ENCODE results near the gene BICRA. TPM values are rescaled to one million over a fixed set of nuclear protein-coding genes. Genes with fewer than 3 reads are reported as not detected.
A peak's percentile ranks its signal among the peaks of the same experiment; 100 is the strongest.

The BICRA gene
- total and polyA plus RNA-seq, 2 of the 8 experiments (the other 6 are each of a cell fraction or from before 2014, with no cell fraction given), result 1.5 to 29.2 TPM

DNA sequence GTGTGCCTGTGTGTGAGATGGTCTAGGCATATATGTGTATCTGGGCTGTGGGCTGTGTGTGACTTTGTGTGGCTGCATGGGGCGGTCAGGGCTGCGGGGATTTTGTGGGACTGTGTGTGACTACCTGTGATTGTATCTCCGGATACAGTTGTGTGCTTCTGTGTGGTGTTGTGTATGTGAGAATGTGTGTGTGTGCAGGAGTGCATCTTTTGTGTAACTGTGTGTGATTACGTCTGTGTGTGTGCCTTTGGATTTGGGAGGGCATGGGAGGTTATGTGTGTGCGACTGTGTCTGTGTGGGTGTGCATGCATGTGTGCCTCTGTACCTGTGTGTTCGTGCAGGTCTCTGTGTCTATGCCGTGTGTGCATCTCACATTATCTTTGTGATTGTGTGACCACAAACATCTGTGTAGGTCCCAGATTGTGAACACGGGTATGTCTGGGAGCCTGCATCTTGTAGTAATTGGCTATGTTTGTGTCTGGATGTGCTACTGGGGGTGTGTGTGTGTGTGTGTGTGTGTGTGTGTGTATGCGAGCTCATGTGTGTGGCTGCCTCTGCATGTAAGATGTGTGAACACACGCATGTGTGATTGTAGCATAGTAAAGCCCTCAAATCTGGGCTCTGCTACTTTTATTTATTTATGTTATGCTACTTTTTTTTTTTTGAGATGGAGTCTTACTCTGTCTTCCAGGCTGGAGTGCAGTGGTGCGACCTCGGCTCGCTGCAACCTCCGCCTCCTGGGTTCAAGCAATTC is 111.9 kb downstream of the BICRA start:
- ChIA-PET POLR2A (ENCODE audit: partially characterized antibody) (no interaction called here), CTCF (ENCODE audit: partially characterized antibody) (interaction anchor here (15.9 kb wide), 1 partner anchor 6 kb away, joined by 143 read pairs; the partner anchor contains the start of gene EHD2)
- FAIRE-seq, result no peak
- TF ChIP-seq PHF8 (conservative IDR thresholded peaks at IDR 0.05; ENCODE audit: low read depth, low read length) (no peak), MAX (IDR thresholded peaks at IDR 0.05) (no peak), SIX5 (IDR thresholded peaks at IDR 0.05; ENCODE audit: low read depth, low read length) (no peak), EP300 (IDR thresholded peaks at IDR 0.05; ENCODE audit: borderline replicate concordance in 1 of 2, low read depth in 2 of 2, low read length in 2 of 2) (no peak), TCF12 (IDR thresholded peaks at IDR 0.05; ENCODE audit: low read depth, low read length) (no peak), TAF7 (optimal IDR thresholded peaks at IDR 0.05; ENCODE audit: borderline replicate concordance, low read depth, low read length) (no peak), MAFK (IDR thresholded peaks at IDR 0.05; ENCODE audit: low read depth, low read length) (no peak), CBX5 (IDR thresholded peaks at IDR 0.05; ENCODE audit: low read depth, low read length) (no peak), CTBP2 (IDR thresholded peaks at IDR 0.05; ENCODE audit: borderline replicate concordance, insufficient read depth, insufficient read length, low read length) (no peak), JUN (IDR thresholded peaks at IDR 0.05; ENCODE audit: low read depth, low read length) (no peak), RAD21 (IDR thresholded peaks at IDR 0.05 in 1 of 2, conservative IDR thresholded peaks at IDR 0.05 in 1 of 2; ENCODE audit: low read depth in 2 of 2, low read length in 2 of 2) (no peak), POLR2A (IDR thresholded peaks at IDR 0.05; ENCODE audit: control extremely low read depth in 1 of 2, low read depth in 2 of 2, low read length in 2 of 2) (no peak)

More for the DNA sequence above, 111.9 kb downstream of the BICRA start:
- Histone ChIP-seq H3K79me2 (ENCODE audit: control insufficient read depth in 1 of 2, insufficient read depth in 2 of 2, low read length in 2 of 2) (no peaks in the 10 kb centered on the region), H2AK5ac (ENCODE audit: low read depth, low read length) (no peak overlapping the region), H3K27ac (ENCODE audit: low read depth, low read length) (no peak overlapping the region), H2BK12ac (ENCODE audit: low read depth, low read length) (no peak overlapping the region), H4K8ac (ENCODE audit: extremely low read depth, insufficient read depth, low read length) (no peak overlapping the region), H3K4me3 (ENCODE audit: extremely low read depth in 1 of 4, insufficient read depth in 2 of 4, low read depth in 3 of 4, low read length in 4 of 4) (no peak overlapping the region), H2BK15ac (ENCODE audit: low read length) (peak overlapping the region; percentile 36; the same call in 1 of the 2 replicates), H3K4ac (replicated peaks; ENCODE audit: insufficient read length, low read depth, low read length) (no peak overlapping the region), H3K36me3 (ENCODE audit: control insufficient read depth in 2 of 4, insufficient read depth in 4 of 4, low read length in 3 of 4) (no peaks in the 10 kb centered on the region), H4K5ac (ENCODE audit: insufficient read length, low read depth, low read length) (no peak overlapping the region), H4K91ac (replicated peaks; ENCODE audit: insufficient read length, low read length) (peak overlapping the region; percentile 40), H2BK120ac (replicated peaks; ENCODE audit: low read depth, low read length) (no peak overlapping the region), H3K9me3 (ENCODE audit: insufficient read depth in 2 of 2, low read depth in 1 of 2, low read length in 1 of 2) (no peaks in the 10 kb centered on the region), H3K56ac (replicated peaks; ENCODE audit: insufficient read length, low read depth, low read length) (peak overlapping the region; percentile 39), H3K23ac (ENCODE audit: insufficient read length) (no peak overlapping the region), H3K9ac (replicated peaks in 1 of 4; ENCODE audit: extremely low read depth in 1 of 4, low read depth in 3 of 4, low read length in 3 of 4) (no peak overlapping the region), H3K18ac (ENCODE audit: extremely low read depth, low read length) (no peak overlapping the region), H4K20me1 (replicated peaks in 1 of 2; ENCODE audit: control insufficient read depth in 1 of 2, insufficient read depth in 2 of 2, low read length in 2 of 2) (peaks cover 0 to 4% of the 10 kb centered on the region in 2 experiments), H3K4me1 (replicated peaks in 1 of 4; ENCODE audit: control insufficient read depth in 3 of 4, insufficient read depth in 4 of 4, low read length in 3 of 4) (peaks cover 0 to 4% (median 3%) of the 10 kb centered on the region in 4 experiments; a peak in 4 of 7 replicates), H2AFZ (ENCODE audit: low read length) (no peak overlapping the region), H3K27me3 (replicated peaks in 1 of 4; ENCODE audit: control insufficient read depth in 3 of 4, extremely low read depth in 1 of 4, insufficient read depth in 3 of 4, low read length in 3 of 4) (no peaks in the 10 kb centered on the region), H3K79me1 (ENCODE audit: low read depth, low read length) (no peaks in the 10 kb centered on the region), H2BK20ac (ENCODE audit: low read length) (no peak overlapping the region), H2BK5ac (ENCODE audit: low read depth, low read length) (no peak overlapping the region), H3K14ac (ENCODE audit: insufficient read length) (no peak overlapping the region), H3K4me2 (ENCODE audit: insufficient read depth in 1 of 2, low read depth in 2 of 2, low read length in 2 of 2) (no peak overlapping the region), H3K23me2 (ENCODE audit: low read depth, low read length) (no peaks in the 10 kb centered on the region)
- no peak for DNase-seq (ENCODE audit: low read depth in 1 of 2, low spot score in 2 of 2)
- 89% methylated on average over 12 of the region's 14 CpGs; no CpG with 5 or more reads in 1 of the 2 experiments for WGBS, 2 experiments (ENCODE audit: extremely low coverage in 1 of 2, insufficient coverage in 1 of 2, insufficient read length in 1 of 2, insufficient replicate concordance in 2 of 2, low coverage in 1 of 2, low lambda C conversion rate in 2 of 2, missing lambda C conversion rate in 1 of 2)

Data from H1 (cell line).